C4-2B (cell line): Measurements from ENCODE around the gene NRG2.

Experiments
- CTCF ChIP-seq: fragments of 450-650 bp; conservative IDR thresholded peaks from 2 replicates; pipeline ENCODE4 v1.5.1; 2017; ENCODE audit warnings: mild to moderate bottlenecking
- ZFX ChIP-seq: fragments of 450-650 bp; IDR thresholded peaks from 2 replicates; pipeline ENCODE4 v1.6.1; 2017

- TF ChIP-seq CTCF: no peak
- TF ChIP-seq ZFX: no peak
Observed at GRCh38 chr5:140084541-140084940, 41.4 kb upstream of the NRG2 start.
